Measurements from ENCODE around the gene SLC38A8. TPM values are rescaled to one million over a fixed set of nuclear protein-coding genes. Genes with fewer than 3 reads are reported as not detected.

SLC38A8 gene
- total RNA-seq, 1 donor from 2014 or later = not detected

DNA sequence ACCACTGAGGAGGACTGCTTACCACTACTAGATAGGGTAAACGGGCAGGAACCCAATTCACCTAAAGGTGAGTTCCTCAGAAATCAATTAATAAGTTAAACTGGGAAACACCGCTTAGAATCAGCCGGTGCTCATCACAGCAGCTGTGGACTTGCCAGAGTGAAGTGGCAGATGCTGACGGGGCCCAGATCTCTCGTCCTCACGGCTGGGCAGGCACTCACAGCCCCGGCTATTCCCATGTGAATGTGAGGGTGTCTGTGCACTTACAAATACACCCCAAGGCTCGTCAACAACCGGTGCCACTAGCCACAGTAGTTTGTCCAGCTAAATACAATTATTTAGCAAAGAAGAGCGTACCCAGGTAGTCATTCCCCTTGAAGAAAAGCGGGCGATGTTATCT lies 44.4 kb upstream of the SLC38A8 start:
- no peaks in the 10 kb centered on the region for H3K27me3 ChIP-seq (ENCODE audit: control insufficient read depth, insufficient read depth, low read length)
- peaks cover 2% of the 10 kb centered on the region for H3K36me3 ChIP-seq (ENCODE audit: control insufficient read depth, insufficient read depth, low read length)
- TF ChIP-seq, protein P1, sequence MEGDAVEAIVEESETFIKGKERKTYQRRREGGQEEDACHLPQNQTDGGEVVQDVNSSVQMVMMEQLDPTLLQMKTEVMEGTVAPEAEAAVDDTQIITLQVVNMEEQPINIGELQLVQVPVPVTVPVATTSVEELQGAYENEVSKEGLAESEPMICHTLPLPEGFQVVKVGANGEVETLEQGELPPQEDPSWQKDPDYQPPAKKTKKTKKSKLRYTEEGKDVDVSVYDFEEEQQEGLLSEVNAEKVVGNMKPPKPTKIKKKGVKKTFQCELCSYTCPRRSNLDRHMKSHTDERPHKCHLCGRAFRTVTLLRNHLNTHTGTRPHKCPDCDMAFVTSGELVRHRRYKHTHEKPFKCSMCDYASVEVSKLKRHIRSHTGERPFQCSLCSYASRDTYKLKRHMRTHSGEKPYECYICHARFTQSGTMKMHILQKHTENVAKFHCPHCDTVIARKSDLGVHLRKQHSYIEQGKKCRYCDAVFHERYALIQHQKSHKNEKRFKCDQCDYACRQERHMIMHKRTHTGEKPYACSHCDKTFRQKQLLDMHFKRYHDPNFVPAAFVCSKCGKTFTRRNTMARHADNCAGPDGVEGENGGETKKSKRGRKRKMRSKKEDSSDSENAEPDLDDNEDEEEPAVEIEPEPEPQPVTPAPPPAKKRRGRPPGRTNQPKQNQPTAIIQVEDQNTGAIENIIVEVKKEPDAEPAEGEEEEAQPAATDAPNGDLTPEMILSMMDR (IDR thresholded peaks at IDR 0.05; ENCODE audit: insufficient read depth, low read length, poor library complexity, severe bottlenecking) = no peak
- DNase-seq (ENCODE audit: low read depth) = no peak
- H3K4me3 ChIP-seq (ENCODE audit: low read depth, low read length) = no peak overlapping the region

GRCh38 chr16:84086341-84086740 lies 43.7 kb upstream of the SLC38A8 start:
- no peak for DNase-seq (ENCODE audit: low read depth)
- TF ChIP-seq, protein P1 (IDR thresholded peaks at IDR 0.05; ENCODE audit: insufficient read depth, low read length, poor library complexity, severe bottlenecking) = no peak
- Histone ChIP-seq H3K4me3 (ENCODE audit: low read depth, low read length) (no peak overlapping the region), H3K36me3 (ENCODE audit: control insufficient read depth, insufficient read depth, low read length) (peaks cover 2% of the 10 kb centered on the region), H3K27me3 (ENCODE audit: control insufficient read depth, insufficient read depth, low read length) (no peaks in the 10 kb centered on the region)

GRCh38 chr16:84085773-84086172 lies 43.2 kb upstream of the SLC38A8 start:
- no peak for DNase-seq (ENCODE audit: low read depth)
- Histone ChIP-seq H3K27me3 (ENCODE audit: control insufficient read depth, insufficient read depth, low read length) (no peaks in the 10 kb centered on the region), H3K4me3 (ENCODE audit: low read depth, low read length) (no peak overlapping the region), H3K36me3 (ENCODE audit: control insufficient read depth, insufficient read depth, low read length) (peaks cover 2% of the 10 kb centered on the region)
- TF ChIP-seq, protein P1 (IDR thresholded peaks at IDR 0.05; ENCODE audit: insufficient read depth, low read length, poor library complexity, severe bottlenecking) = no peak

DNA sequence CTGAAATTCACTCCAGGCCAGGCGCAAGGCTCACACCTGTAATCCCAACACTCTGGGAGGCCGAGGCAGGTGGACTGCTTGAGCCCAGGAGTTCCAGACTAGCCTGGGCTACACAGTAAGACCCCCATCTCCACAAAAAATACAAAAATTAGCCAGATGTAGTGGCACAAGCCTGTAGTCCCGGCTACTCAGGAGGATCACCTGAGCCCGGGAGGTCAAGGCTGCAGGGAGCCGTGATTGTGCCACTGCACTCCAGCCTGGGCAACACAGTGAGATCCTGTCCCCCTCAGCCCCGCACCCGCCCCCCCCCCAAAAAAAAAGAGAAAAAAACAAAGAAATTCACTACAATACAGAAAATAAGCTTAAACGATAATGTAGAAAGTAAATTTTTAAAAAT lies 42.7 kb upstream of the SLC38A8 start:
- Histone ChIP-seq H3K27me3 (ENCODE audit: control insufficient read depth, insufficient read depth, low read length) (no peaks in the 10 kb centered on the region), H3K4me3 (ENCODE audit: low read depth, low read length) (no peak overlapping the region), H3K36me3 (ENCODE audit: control insufficient read depth, insufficient read depth, low read length) (peaks cover 1% of the 10 kb centered on the region)
- TF ChIP-seq, protein P1 (IDR thresholded peaks at IDR 0.05; ENCODE audit: insufficient read depth, low read length, poor library complexity, severe bottlenecking) = no peak
- no peak for DNase-seq (ENCODE audit: low read depth)

GRCh38 chr16:84084570-84085270 lies 42.1 kb upstream of the SLC38A8 start:
- Histone ChIP-seq H3K36me3 (ENCODE audit: control insufficient read depth, insufficient read depth, low read length) (no peaks in the 10 kb centered on the region), H3K4me3 (ENCODE audit: low read depth, low read length) (no peak overlapping the region)
- peak; percentile 44 for DNase-seq (ENCODE audit: low read depth)

More at GRCh38 chr16:84084570-84085270, 42.1 kb upstream of the SLC38A8 start:
- H3K27me3 ChIP-seq (ENCODE audit: control insufficient read depth, insufficient read depth, low read length) = no peaks in the 10 kb centered on the region
- TF ChIP-seq, protein P1 (IDR thresholded peaks at IDR 0.05; ENCODE audit: insufficient read depth, low read length, poor library complexity, severe bottlenecking) = peak; percentile 86
